Neural cell (in vitro differentiated cells): Measurements from ENCODE around the gene CAMKMT. TPM values are rescaled to one million over a fixed set of nuclear protein-coding genes. Genes with fewer than 3 reads are reported as not detected.
"Not testable (repeated sequence)": the region's sequence is repeated elsewhere in the genome, so short reads cannot be mapped to it uniquely, and the experiment has no call there.

Experiments
- H2AFZ ChIP-seq: fragments of 200-600, 300-800 bp; sonication (generic), shearing (Covaris generic); 2 replicates; pipeline ENCODE4 v1.6.0; 2014; ENCODE audit warnings: low read depth, mild to moderate bottlenecking, antibody characterized with exemption, low read length, moderate library complexity
- H3F3A ChIP-seq: fragments of 200-600 bp; shearing (Covaris generic); 2 replicates; pipeline ENCODE4 v1.6.1; 2016; ENCODE audit warnings: mild to moderate bottlenecking, moderate library complexity, mixed read lengths, antibody characterized with exemption, low read length; ENCODE audit not compliant: insufficient read depth, poor library complexity, severe bottlenecking
- H3K27ac ChIP-seq: fragments of 200-600, 300-800 bp; sonication (generic), shearing (Covaris generic); 2 replicates; pipeline ENCODE4 v1.5.1; 2014; ENCODE audit warnings: mild to moderate bottlenecking, low read length, moderate library complexity
- H3K27me3 ChIP-seq: fragments of 300-800, 200-600 bp; sonication (generic), shearing (Covaris generic); 2 replicates; pipeline ENCODE4 v1.6.0; 2014; ENCODE audit warnings: mild to moderate bottlenecking, low read depth, low read length, moderate library complexity; ENCODE audit not compliant: insufficient read depth
- H3K36me3 ChIP-seq: fragments of 300-800, 200-600 bp; sonication (generic), shearing (Covaris generic); 2 replicates; pipeline ENCODE4 v1.5.1; 2014; ENCODE audit warnings: mild to moderate bottlenecking, antibody characterized with exemption, low read length, moderate library complexity; ENCODE audit not compliant: insufficient read depth
- H3K4me2 ChIP-seq: fragments of 300-800, 200-600 bp; sonication (generic), shearing (Covaris generic); 2 replicates; pipeline ENCODE4 v1.6.0; 2014; ENCODE audit warnings: mild to moderate bottlenecking, low read length
- H3K4me3 ChIP-seq: fragments of 300-800, 200-600 bp; sonication (generic), shearing (Covaris generic); 2 replicates; pipeline ENCODE4 v1.5.1; 2014; ENCODE audit warnings: mild to moderate bottlenecking, low read length, moderate library complexity
- H3K79me2 ChIP-seq: fragments of 200-600 bp; shearing (Covaris generic); replicated peaks from 2 replicates; pipeline ENCODE4 v1.6.0; 2014; ENCODE audit warnings: mild to moderate bottlenecking, low read length, moderate library complexity; ENCODE audit not compliant: insufficient read depth
- H3K9ac ChIP-seq: fragments of 300-800, 200-600 bp; sonication (generic), shearing (Covaris generic); 2 replicates; pipeline ENCODE4 v1.6.1; 2016; ENCODE audit warnings: mild to moderate bottlenecking, low read length, mixed read lengths
- H3K9me2 ChIP-seq: fragments of 200-600 bp; shearing (Covaris generic); 2 replicates; pipeline ENCODE4 v1.6.1; 2016; ENCODE audit warnings: mild to moderate bottlenecking, low read length, mixed read lengths; ENCODE audit not compliant: insufficient read depth
- H3K9me3 ChIP-seq: fragments of 200-600, 300-800 bp; sonication (generic), shearing (Covaris generic); 2 replicates; pipeline ENCODE4 v1.6.1; 2016; ENCODE audit warnings: mild to moderate bottlenecking, mixed run types, low read length, moderate library complexity, mixed read lengths
- H4K20me1 ChIP-seq: fragments of 200-600 bp; shearing (Covaris generic); 2 replicates; pipeline ENCODE4 v1.6.1; 2016; ENCODE audit warnings: mild to moderate bottlenecking, mixed run types; ENCODE audit not compliant: insufficient read depth
- CTCF ChIP-seq: fragments of 450-650 bp; IDR thresholded peaks from 2 replicates; pipeline ENCODE4 v1.5.1; 2014; ENCODE audit warnings: antibody characterized with exemption, mild to moderate bottlenecking, moderate library complexity; ENCODE audit not compliant: poor library complexity, severe bottlenecking
- EP300 ChIP-seq: fragments of 450-650 bp; conservative IDR thresholded peaks from 2 replicates; pipeline ENCODE4 v1.6.1; 2014; ENCODE audit warnings: antibody characterized with exemption, mild to moderate bottlenecking, moderate library complexity; ENCODE audit not compliant: poor library complexity, severe bottlenecking
- EZH2 ChIP-seq: fragments of 200-600, 300-800 bp; shearing (Covaris generic), sonication (generic); IDR thresholded peaks from 2 replicates; pipeline ENCODE4 v1.6.1; 2014; ENCODE audit warnings: antibody characterized with exemption, low read length, borderline replicate concordance, mild to moderate bottlenecking; ENCODE audit not compliant: insufficient read depth, poor library complexity, severe bottlenecking
- MXI1 ChIP-seq: fragments of 450-650 bp; conservative IDR thresholded peaks from 2 replicates; pipeline ENCODE4 v1.6.1; 2014; ENCODE audit warnings: antibody characterized with exemption, mild to moderate bottlenecking; ENCODE audit not compliant: poor library complexity, severe bottlenecking
- POLR2AphosphoS5 ChIP-seq: IDR thresholded peaks from 2 replicates; pipeline ENCODE4 v1.6.1; 2012
- RAD21 ChIP-seq: fragments of 450-650 bp; conservative IDR thresholded peaks from 2 replicates; pipeline ENCODE4 v1.6.1; 2014; ENCODE audit warnings: antibody characterized with exemption, mild to moderate bottlenecking, moderate library complexity
- SMC3 ChIP-seq: fragments of 450-650 bp; conservative IDR thresholded peaks from 2 replicates; pipeline ENCODE4 v1.6.1; 2014; ENCODE audit warnings: antibody characterized with exemption, mild to moderate bottlenecking, moderate library complexity; ENCODE audit not compliant: poor library complexity
- TAF1 ChIP-seq: IDR thresholded peaks from 2 replicates; pipeline ENCODE4 v1.6.1; 2012; ENCODE audit warnings: low read depth
- polyA plus RNA-seq: library from polyadenylated mRNA; depleted of rRNA; stranded (reverse); fragments of >200 nt; gene quantifications from 2 replicates; pipeline ENCODE4 v1.2.3, GENCODE V29; 2014
- TF ChIP-seq, protein P1 (sequence below): IDR thresholded peaks from 2 replicates; pipeline ENCODE4 v1.6.1; 2012; ENCODE audit warnings: borderline replicate concordance

The CAMKMT gene
- polyA plus RNA-seq, 1 donor from 2014 or later, result 5.1 TPM

- Histone ChIP-seq H3K9ac (no peak overlapping the region), H3K4me2 (no peak overlapping the region), H3K9me3 (no peaks in the 10 kb centered on the region), H3K79me2 (no peaks in the 10 kb centered on the region), H3F3A (peaks cover 4% of the 10 kb centered on the region), H3K4me3 (no peak overlapping the region), H3K9me2 (no peaks in the 10 kb centered on the region), H3K36me3 (no peaks in the 10 kb centered on the region), H4K20me1 (no peaks in the 10 kb centered on the region), H2AFZ (no peak overlapping the region), H3K27ac (no peak overlapping the region), H3K27me3 (no peaks in the 10 kb centered on the region)
- no peak for TF ChIP-seq TAF1
- TF ChIP-seq EZH2, result no peak
- TF ChIP-seq, protein P1, sequence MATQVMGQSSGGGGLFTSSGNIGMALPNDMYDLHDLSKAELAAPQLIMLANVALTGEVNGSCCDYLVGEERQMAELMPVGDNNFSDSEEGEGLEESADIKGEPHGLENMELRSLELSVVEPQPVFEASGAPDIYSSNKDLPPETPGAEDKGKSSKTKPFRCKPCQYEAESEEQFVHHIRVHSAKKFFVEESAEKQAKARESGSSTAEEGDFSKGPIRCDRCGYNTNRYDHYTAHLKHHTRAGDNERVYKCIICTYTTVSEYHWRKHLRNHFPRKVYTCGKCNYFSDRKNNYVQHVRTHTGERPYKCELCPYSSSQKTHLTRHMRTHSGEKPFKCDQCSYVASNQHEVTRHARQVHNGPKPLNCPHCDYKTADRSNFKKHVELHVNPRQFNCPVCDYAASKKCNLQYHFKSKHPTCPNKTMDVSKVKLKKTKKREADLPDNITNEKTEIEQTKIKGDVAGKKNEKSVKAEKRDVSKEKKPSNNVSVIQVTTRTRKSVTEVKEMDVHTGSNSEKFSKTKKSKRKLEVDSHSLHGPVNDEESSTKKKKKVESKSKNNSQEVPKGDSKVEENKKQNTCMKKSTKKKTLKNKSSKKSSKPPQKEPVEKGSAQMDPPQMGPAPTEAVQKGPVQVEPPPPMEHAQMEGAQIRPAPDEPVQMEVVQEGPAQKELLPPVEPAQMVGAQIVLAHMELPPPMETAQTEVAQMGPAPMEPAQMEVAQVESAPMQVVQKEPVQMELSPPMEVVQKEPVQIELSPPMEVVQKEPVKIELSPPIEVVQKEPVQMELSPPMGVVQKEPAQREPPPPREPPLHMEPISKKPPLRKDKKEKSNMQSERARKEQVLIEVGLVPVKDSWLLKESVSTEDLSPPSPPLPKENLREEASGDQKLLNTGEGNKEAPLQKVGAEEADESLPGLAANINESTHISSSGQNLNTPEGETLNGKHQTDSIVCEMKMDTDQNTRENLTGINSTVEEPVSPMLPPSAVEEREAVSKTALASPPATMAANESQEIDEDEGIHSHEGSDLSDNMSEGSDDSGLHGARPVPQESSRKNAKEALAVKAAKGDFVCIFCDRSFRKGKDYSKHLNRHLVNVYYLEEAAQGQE, result no peak
- TF ChIP-seq POLR2AphosphoS5, result no peak
- no peak for TF ChIP-seq RAD21
- TF ChIP-seq CTCF, result no peak
Observed at GRCh38 chr2:44582363-44583008, 220.7 kb downstream of the CAMKMT start.

DNA sequence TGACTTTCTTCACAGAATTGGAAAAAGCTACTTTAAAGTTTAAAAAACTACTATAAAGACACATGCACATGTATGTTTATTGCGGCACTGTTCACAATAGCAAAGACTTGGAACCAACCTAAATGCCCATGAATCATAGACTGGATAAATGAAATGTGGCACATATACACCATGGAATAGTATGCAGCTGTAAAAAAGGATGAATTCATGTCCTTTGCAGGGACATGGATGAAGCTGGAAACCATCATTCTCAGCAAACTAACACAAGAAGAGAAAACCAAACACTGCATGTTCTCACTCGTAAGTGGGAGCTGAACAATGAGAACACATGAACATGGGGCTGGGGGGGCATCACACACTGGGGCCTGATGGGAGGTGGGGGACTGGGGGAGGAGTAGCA lies 233.9 kb downstream of the CAMKMT start:
- not testable (repeated sequence) for H3K36me3 ChIP-seq, H3K9me2 ChIP-seq, H3K4me2 ChIP-seq, H2AFZ ChIP-seq, H3K27me3 ChIP-seq, H3K9me3 ChIP-seq, H3K4me3 ChIP-seq, H3K27ac ChIP-seq, H4K20me1 ChIP-seq, H3F3A ChIP-seq, H3K9ac ChIP-seq, H3K79me2 ChIP-seq

DNA sequence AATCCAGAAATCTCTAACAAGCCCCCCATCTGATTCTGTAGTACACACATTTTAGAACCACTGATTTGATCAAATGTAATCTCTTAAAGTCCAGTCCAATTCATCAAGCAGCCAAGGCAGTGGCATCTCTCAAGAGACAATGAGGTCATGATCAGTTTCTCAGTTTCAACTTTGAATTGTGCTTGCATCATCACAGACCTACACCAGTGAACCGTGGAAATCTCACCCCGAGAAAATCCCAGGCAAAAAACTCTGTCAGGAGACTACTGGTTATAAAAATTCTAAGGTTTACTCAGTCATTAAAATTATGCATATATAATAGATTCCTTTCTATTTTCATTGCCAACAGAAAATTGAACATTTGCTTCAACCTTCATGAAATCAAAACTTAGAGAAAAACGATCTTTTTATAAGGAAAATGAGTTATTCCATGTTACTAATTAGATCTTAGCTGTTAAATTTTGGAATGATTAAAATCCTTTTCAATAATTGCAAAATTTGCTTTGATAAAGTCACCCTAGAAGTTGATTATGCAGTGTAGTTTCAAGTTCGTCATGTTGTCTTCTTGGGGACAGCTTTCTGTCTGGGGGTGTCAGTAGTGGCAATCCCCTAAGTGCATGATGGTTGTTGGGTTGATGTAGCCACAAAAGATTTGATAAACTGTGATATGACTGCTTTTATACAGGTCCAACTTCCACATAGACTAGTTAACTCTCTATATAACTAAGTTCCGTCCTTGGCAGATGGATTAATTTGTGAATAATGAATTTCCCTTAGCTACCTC lies 235.0 kb downstream of the CAMKMT start:
- Histone ChIP-seq H3K9me2 (no peaks in the 10 kb centered on the region), H3K9me3 (no peaks in the 10 kb centered on the region), H3K79me2 (no peaks in the 10 kb centered on the region), H3K27me3 (no peaks in the 10 kb centered on the region), H3K36me3 (no peaks in the 10 kb centered on the region), H3F3A (no peaks in the 10 kb centered on the region), H3K4me2 (no peak overlapping the region), H3K9ac (no peak overlapping the region), H2AFZ (no peak overlapping the region), H3K4me3 (no peak overlapping the region), H4K20me1 (no peaks in the 10 kb centered on the region), H3K27ac (no peak overlapping the region)
- TF ChIP-seq EP300 (no peak), CTCF (no peak), TAF1 (no peak), EZH2 (no peak), POLR2AphosphoS5 (no peak), RAD21 (no peak), SMC3 (no peak), MXI1 (no peak)
- TF ChIP-seq, protein P1, result no peak
